Skin epidermis (tissue), 12 donors: ENCODE measurements around the gene INPP4A.

Experiments
- H3K27ac ChIP-seq, 21 experiments: fragments of 200-600 bp; sonication (generic) in 11 of 21; one replicate each; pipeline ENCODE4 v1.5.0; 2020; ENCODE audit warnings: mild to moderate bottlenecking in 3 of 21, inconsistent platforms in 2 of 21, moderate library complexity in 2 of 21
- H3K4me3 ChIP-seq, 7 experiments: fragments of 200-600 bp; sonication (generic) in 2 of 7; one replicate each; pipeline ENCODE4 v1.5.0; 2020; ENCODE audit warnings: inconsistent platforms in 2 of 7, mild to moderate bottlenecking in 2 of 7, moderate library complexity in 1 of 7

Gene INPP4A

GRCh38 chr2:98458207-98458606 lies 13.5 kb downstream of the INPP4A start:
- Histone ChIP-seq H3K27ac (peak overlapping the region in 2 of 21 experiments; percentile 1 to 83), H3K4me3 (no peak overlapping the region)

- Histone ChIP-seq H3K4me3 (no peak overlapping the region), H3K27ac (peak overlapping the region in 4 of 21 experiments; percentile 1 to 83 (median 35))
Measured at GRCh38 chr2:98458667-98459380, 14.2 kb downstream of the INPP4A start.

GRCh38 chr2:98459496-98460175 lies 15.0 kb downstream of the INPP4A start:
- Histone ChIP-seq H3K4me3 (no peak overlapping the region), H3K27ac (peak overlapping the region in 9 of 21 experiments; percentile 5 to 83 (median 19))

DNA sequence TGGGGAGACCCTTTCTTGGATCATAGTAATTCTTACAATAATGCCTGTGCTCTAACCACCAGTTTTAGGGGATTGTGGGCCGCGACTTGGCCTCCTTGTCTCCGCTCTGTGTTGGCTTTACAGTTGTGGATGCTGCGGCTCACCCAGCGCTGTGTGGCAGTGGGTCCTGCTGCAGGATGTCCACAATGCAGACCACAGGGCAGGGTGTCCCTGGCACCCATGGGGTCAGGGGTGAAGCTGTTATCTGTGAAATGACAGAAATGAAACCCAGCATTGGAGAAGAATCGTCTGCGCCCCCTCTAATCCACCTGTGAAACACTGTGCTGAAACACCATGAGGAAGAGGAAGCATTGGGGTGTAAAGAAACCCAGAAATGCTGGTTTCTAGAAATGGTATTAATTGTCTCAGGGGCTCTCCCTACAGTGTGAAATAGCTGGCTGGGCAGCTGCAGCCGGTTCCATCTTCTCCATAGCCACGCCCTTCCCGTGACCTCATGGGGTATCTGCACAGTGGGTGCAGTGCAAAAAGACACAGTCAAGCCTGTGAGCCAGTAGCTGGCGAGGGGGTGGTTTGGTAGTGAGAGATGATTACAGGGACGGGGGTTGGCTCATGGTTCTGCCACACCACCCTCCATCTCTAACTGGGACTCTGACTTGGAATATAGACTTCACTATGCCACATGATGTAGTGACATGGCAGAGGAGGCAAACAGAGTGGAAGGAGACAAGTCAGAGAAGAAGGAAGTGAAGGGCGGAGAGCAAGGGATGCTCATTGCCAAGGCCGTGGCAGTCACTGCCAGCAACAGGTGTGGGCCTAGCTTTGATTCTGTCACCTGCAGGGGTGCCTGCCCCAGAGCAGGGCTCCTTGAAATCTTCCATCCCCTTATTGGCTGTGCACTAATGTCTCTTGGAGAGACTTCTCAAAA lies 16.2 kb downstream of the INPP4A start:
- H3K4me3 ChIP-seq: no peak overlapping the region
- H3K27ac ChIP-seq: peak overlapping the region in 8 of 21 experiments; percentile 11 to 83 (median 42)

- H3K27ac ChIP-seq: peak overlapping the region in 4 of 21 experiments; percentile 19 to 83 (median 56)
- H3K4me3 ChIP-seq: no peak overlapping the region
Measured at GRCh38 chr2:98461498-98462049, 16.9 kb downstream of the INPP4A start.

- Histone ChIP-seq H3K27ac (peak overlapping the region in 9 of 21 experiments; percentile 41 to 96 (median 72)), H3K4me3 (no peak overlapping the region)
Measured at GRCh38 chr2:98463081-98463481, 18.4 kb downstream of the INPP4A start.

GRCh38 chr2:98463551-98463971 lies 18.9 kb downstream of the INPP4A start:
- no peak overlapping the region for H3K4me3 ChIP-seq
- H3K27ac ChIP-seq: peak overlapping the region in 12 of 21 experiments; percentile 2 to 96 (median 70)

DNA sequence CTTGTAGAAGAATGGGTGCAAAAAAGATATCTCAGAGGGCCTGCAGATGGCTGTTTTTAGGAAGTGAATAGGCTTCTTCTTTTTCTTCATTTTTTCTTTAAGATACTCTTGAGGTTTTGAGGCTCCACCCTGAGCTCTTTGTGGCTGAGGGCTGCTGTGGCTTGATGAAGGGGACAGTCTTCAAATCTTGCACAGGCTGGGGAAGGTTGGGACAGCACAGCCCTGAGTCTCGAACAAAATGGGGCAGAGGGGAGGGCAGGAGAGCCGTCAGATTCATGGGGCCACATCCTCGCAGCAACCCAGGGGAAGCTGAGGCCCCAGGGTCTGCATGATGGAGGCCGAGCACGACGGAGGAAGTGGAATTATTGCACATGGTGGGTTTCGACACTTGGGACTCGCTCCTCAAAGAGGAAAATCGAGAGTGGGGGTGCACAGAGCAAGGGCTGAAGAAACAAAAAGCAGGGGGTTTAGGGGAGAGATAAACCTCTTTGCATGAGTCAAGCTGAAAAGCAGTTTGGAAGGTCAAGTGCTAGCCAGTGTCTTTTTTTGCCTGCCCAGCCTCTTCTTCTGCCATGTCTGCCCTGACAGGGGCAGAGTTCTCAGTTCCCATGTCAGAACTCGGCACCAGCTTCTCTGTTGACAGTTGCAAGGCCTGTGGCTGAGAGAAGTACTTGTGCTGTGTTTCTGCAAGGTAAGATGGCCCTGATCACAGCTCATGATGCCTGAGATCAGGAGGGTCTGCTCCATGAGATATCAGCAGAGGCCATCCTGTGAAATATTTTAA lies 19.5 kb downstream of the INPP4A start:
- Histone ChIP-seq H3K4me3 (no peak overlapping the region), H3K27ac (peak overlapping the region in 16 of 21 experiments; percentile 1 to 96 (median 65))

DNA sequence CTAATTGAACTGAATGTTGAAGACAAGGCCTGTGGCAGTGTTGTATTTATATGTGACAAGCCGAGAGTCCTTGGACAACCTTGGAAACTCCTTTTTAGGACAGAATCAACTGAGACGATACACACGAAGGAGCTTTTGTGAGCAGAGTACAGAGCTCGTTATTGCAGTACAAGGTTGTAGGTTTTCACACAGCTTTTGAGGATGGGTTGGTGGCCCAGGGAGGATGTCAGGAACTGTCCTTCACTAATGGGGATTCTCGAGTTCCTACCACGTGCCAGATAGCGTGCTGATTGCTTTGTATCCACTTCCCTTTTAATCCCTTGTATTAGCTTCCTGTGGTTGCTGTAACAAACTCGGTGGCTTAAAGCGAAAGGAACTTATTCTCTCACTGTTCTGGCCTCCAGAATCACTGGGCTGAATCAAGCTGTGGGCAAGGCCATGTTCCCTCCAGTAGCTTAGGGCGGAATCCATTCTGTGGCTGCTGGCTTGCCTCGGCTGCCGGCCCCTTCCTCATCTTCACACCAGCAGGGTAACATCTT lies 20.2 kb downstream of the INPP4A start:
- peak overlapping the region in 19 of 21 experiments; percentile 2 to 96 (median 66) for H3K27ac ChIP-seq
- no peak overlapping the region for H3K4me3 ChIP-seq

DNA sequence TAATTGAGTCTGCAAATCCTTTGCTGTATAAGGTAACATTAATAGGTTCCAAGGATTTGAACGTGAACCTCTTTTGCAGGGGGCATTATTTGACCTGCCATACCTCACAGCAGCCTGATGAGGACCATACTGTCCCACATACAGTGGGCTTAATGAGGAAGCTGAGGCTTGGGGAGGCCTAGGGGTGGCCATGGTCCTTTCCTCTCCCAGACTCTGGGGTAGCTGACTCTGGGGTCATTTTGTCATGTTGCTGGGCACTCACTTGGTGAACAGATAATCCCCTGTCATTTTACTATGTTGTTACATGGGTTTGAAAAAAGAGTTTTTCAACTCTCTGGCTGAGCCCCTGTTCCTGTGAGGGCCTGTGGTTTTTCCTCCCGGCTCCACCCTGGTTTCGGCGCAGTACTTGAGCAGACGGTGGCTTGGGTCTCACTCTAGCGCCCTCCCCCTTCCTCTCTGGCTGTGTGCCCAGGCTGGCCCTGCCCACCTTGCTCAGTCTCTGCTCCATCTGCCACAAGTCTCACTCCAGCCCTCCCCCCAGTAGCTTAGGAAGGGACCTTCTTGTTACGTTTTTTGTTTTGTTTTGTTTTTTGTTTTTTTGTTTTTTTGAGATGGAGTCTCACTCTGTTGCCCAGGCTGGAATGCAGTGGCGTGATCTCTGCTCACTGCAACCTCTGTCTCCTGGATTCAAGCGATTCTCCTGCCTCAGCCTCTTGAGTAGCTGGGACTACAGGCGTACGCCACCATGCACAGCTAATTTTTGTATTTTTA lies 21.0 kb downstream of the INPP4A start:
- H3K27ac ChIP-seq: peak overlapping the region in 19 of 21 experiments; percentile 3 to 96 (median 65)
- no peak overlapping the region for H3K4me3 ChIP-seq

GRCh38 chr2:98467082-98467536 lies 22.5 kb downstream of the INPP4A start:
- Histone ChIP-seq H3K4me3 (no peak overlapping the region), H3K27ac (peak overlapping the region in 8 of 21 experiments; percentile 19 to 96 (median 74))

- peak overlapping the region in 2 of 21 experiments; percentile 7 to 96 for H3K27ac ChIP-seq
- no peak overlapping the region for H3K4me3 ChIP-seq
Measured at GRCh38 chr2:98467652-98468051, 23.0 kb downstream of the INPP4A start.

- Histone ChIP-seq H3K27ac (peak overlapping the region in 2 of 21 experiments; percentile 9 to 51), H3K4me3 (no peak overlapping the region)
Measured at GRCh38 chr2:98468621-98469236, 24.1 kb downstream of the INPP4A start.

GRCh38 chr2:98469862-98470544 lies 25.3 kb downstream of the INPP4A start:
- H3K4me3 ChIP-seq: no peak overlapping the region
- H3K27ac ChIP-seq: no peak overlapping the region

DNA sequence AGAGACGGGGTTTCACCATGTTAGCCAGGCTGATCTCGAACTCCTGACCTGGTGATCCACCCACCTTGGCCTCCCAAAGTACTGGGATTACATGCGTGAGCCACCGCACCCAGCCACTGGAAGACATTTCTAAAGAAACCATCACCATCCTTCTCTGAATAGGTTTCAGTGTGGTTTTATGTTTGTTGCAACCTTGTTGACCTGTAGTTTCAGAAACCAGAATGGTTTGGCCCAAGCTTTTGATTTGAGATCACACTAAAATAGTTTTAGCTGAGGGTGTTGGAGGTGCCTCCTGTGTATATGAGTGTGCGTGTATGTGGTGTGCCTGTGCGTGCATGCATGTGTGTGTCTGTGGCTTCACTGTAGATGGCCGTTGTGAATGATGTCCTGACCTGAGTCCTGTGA lies 26.2 kb downstream of the INPP4A start:
- Histone ChIP-seq H3K27ac (no peak overlapping the region), H3K4me3 (no peak overlapping the region)

DNA sequence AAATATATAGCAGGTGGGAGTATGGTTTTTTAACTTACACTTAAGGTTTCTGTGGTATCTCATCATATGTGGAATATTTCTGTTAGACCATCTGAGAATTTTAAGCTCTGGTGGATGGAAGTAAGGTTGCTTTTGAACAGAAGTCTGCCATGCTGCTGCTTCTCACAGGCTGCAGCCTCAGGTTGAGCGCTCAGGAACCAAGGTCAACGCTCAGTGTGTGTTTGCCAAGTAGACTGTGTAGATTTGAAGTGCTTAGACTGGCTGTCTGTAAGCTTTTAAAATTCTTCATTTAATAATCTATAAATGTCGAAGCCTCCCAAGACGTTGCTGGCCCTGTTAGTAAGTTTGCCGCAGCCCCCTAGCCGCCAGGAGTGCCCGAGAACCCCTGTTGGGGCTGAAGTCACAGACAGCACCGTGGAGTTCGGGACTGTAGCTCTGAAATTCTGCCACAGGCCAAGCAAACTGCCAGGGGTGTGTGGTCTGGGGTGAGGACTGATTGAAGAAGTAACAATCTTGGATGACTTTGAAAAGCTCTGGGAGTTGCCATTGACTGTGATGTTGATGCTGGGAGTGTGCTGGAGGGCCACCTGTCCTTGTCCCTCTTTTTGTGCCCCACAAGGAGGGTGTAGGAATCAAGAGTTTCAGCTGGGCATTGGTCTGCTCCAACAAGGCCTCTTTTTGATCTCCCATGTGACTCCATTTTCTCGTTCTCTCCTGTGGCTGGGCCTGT lies 26.9 kb downstream of the INPP4A start:
- H3K27ac ChIP-seq: peak overlapping the region in 1 of 21 experiments; percentile 8
- H3K4me3 ChIP-seq: no peak overlapping the region
